HG03520 (cell line): ENCODE measurements around the gene FHIT.

ENCODE experiments used
- ATAC-seq: cut with Tn5 transposase; IDR thresholded peaks from one replicate; pipeline ENCODE4 v1.9.1; 2021; ENCODE audit warnings: mild to moderate bottlenecking, moderate library complexity; ENCODE audit not compliant: unreplicated experiment

The FHIT gene

GRCh38 chr3:60435941-60436650 lies 815.2 kb downstream of the FHIT start:
- no peak for ATAC-seq

DNA sequence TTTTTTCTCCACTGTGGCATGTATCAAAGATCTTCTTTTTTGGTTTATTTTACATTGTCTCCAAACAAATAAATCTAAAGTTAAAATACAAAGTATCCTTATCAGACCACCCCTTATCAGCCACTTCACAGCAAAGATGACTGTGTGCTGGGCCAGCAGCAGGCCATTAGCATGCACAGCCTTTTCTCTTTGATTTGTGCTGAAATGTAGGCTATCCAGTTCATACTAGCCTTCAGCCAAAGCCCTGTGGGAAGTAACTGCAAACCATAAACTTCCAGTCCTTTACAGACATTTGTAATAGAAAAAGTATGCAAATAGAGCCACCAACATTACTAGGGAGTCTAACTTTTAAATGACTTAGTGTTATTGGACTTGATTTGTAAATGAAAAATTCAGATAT lies 816.3 kb downstream of the FHIT start:
- ATAC-seq, result no peak

DNA sequence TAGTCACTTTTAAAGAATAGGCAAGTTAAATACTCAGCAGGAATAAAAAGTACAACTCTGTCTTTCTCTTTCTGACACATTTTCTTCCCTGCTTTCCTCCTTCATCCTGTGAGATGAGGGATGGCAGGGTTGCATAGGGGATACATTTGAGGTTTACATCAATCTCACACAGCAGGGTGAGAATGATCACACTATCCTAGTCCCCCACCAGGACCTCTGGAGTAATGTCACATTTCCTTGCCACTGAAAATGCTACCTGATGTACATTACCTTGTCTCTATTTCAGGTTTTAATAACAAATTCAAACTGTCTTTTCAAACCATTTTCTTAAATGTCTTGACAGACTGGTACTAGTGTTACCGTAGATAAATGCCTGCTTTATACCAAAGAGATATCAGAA lies 816.9 kb downstream of the FHIT start:
- ATAC-seq, result no peak

DNA sequence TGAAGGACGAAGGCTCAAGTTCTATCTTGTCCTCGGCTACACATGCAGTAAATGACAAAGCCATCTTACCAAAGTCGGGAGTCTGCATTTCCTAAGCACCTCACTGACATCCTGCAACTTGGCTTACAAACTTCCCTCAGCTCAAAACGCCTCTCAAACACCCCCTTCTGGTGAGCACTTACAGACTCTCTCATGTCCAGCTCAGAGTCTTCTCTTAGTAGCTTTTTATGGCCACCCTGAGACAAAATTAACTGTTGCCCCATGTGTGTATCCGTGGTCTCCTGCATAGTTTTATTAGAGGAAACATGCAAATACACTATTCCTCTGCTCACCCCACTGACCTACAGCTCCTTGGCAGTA lies 819.7 kb downstream of the FHIT start:
- ATAC-seq, result no peak

DNA sequence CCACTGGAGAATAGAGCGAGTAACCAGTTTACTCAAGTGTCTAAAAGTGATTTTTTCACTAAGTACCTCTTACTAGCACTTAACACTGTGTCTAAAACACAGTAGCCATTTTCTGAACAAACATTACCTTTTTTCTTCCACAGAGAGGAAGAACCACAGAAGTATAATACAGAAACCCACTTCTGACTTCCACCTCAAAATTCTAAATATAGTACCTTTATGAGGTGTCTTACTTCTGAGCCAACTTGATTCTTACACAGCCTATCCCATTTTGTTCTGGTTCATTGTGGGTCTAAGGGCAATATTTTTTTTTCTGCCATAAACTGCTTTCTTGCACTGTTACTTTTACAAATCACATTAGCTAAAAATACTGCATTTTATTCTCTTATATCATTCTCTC lies 821.0 kb downstream of the FHIT start:
- no peak for ATAC-seq

DNA sequence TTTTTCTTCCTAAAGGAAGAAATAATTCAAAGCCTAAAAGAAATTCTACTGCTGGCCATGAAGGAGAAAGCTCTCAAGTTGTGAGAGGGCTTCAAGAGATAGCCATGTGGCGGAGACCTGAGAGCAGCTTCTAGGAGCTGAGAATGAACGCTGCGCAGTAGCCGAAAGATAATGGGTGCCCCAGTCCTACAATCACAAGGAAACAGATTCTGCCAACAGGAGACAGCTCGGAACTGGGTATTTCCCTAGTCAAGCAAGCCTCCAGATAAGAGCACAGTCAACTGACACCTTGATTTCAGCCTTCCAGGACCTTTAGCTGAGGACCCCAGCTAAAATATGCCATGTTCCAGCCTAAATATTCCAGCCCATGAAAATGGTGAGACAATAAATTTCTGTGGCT lies 824.1 kb downstream of the FHIT start:
- ATAC-seq, result no peak

- ATAC-seq, result no peak
Measured at GRCh38 chr3:60424942-60425341, 826.3 kb downstream of the FHIT start.

- ATAC-seq, result no peak
Measured at GRCh38 chr3:60424034-60424433, 827.2 kb downstream of the FHIT start.

GRCh38 chr3:60423556-60423955 lies 827.7 kb downstream of the FHIT start:
- no peak for ATAC-seq

DNA sequence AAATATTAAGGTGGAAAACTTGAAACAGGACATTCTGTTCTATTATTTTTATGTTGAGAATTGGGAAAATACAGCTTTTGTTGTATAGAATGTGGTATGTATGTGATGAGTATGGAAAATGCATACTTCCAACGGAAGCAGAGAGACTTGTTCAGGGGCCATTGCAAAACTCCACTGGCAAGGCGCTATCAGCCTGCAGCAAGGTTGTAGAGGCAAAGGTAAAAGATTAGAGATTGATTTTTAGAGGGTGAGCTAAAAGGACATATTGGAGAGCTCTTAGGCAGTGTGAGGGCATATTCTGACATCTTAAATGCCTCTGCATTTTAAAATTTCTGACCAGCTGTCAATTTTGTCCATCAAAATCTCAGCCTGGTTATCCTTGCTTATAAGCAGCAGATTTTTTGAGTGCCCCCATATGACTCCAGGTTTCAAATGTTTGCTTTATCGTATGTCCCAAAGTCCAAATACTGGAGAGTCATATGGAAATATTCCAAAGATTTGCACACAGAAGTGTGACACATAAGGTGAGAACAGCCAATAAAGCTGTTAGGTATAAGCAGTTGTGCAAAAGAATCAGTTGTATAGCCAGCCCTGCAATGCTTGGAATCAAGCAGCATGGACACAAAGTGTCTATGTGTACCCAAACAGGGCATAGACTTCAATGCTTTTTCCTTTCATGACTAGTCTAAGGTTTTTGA lies 829.4 kb downstream of the FHIT start:
- ATAC-seq, result no peak

GRCh38 chr3:60417576-60417975 lies 833.7 kb downstream of the FHIT start:
- no peak for ATAC-seq

GRCh38 chr3:60414011-60414410 lies 837.2 kb downstream of the FHIT start:
- ATAC-seq, result no peak

DNA sequence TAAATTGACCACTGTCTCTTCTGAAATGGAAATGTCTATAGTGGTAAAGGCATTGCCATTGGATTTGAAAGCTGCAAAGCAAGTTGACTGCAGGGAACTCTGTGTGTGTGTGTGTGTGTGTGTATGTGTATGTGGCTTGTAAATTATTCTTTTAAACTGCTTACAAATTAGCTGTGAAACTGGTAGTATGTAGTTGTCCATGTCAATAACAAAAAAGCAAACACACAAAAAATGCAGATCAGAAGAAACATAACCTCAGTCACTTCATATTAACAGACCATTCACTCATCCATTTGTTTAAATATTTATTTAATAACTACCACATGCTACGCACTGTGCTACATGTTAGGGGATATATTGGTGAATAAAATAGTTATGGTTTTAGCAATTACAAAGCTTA lies 837.7 kb downstream of the FHIT start:
- no peak for ATAC-seq

DNA sequence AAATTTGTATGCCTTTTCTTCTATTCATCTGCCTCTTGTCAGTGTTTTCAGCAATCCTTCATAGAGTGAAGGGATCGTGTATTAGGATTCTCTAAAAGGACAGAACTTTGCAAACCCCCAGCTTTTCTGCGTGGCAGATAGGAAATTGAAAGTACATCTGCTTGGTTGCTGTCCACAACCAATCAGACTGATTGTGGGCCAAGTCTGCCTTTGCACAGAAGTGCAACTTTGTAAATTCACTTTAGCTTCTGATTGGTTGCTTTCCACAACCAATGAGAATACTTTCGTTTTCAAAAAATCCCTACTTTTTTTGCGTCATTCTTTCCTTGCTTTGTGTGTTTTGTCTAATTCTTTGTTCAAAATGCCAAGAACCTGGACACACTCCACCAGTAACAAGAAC lies 847.4 kb downstream of the FHIT start:
- ATAC-seq, result no peak

DNA sequence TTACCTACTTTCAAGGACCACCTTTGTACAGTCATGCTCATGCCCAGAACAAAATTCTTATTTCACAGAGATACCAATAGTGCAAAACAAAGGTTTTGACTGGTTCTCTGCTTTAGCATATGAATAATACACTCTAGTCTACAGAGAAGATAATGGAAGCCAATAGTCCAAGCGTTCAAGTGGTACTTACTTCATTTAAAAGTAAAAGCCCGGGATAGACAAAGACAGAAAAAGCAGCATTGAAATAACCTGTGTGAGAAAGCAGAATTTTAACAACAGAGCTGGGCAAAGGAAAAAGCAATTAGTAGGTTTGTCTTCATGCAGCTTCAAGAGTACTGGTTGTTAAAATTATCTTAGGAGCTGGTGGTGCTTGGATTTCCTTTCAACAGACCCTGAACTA lies 848.3 kb downstream of the FHIT start:
- ATAC-seq, result no peak

DNA sequence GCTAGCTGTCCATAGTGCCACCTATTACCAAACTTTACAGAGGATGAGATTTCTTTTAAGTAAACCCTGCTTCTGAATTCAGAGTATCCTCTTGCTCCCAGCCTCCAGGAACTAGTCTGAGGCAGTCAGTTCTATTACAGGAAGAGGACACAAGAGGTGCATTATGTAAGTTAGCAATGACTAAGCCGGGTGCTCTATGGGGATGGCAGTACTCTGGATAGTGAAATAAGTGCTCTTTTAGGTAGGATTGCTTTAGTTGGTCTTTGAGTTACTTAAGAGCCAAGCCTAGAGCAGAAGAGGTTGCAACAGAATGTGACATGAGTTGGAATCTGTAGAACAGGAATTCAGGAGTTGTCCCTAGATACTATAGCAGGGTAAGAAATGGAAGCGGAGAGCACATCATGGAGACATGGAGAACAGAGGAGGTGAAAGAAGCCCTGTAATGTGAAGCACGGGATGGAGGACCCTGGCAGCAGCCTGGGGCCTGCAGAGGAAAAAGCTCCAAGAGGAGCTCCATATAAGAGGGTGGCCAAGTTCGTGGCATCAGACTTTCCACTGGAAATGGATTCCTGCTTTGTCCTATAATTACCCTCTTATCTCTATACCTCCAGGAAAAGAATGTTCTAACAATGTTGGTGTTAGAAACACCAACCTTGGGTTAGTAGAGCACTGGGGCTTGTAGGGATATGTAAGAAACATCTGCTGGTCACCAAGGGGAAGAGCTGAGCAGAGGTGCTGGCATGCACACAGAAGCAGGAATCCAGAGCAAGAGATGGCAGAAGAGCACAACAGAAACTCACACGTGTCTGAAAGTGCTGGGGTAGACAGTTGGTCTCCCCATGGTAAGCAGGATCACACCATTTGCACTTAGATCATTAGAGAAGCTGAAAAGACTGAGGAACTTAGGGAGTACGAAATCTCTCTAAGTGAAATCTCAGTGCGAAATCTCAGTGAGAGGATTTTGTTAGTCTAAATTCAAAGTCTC lies 851.1 kb downstream of the FHIT start:
- ATAC-seq, result no peak

DNA sequence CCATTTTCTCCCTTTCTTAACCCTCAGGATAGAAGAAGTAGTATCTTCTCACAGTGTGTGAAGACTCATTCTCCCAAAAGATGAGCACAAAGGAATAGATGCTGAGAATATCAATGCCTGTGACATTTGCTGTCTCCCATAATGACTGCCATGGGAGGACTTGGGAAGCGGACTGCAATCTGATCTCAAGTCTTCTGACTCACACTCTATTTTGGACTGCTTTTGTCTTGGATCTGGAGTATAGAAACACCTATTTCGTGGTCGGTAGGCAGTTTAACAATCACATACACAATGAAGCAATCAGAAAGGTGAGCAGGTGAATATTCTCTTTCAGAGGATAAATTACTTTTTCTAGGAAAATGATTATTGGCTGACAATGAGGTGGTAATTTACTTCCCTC lies 852.0 kb downstream of the FHIT start:
- no peak for ATAC-seq

GRCh38 chr3:60395173-60395762 lies 856.0 kb downstream of the FHIT start:
- ATAC-seq, result no peak

DNA sequence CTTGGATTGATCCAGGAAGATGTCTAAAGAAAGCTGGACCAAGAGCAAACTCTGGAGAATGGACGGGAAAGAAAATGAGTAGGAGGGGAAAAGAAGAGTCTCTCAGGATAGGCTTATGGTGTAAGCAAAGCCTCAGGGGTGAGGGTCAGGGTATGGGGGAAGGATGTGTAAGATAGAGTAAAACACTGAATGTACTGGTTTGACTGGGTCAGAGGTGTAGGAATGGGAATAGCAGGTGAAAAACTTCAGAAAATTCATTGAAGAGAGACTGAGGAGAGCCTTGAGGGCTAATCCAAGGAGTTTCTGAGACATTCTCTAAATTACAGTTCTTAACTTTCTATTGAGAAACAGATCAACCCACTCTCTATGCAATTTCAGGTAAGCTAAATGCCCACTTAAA lies 857.3 kb downstream of the FHIT start:
- no peak for ATAC-seq

GRCh38 chr3:60392501-60392900 lies 858.8 kb downstream of the FHIT start:
- no peak for ATAC-seq

DNA sequence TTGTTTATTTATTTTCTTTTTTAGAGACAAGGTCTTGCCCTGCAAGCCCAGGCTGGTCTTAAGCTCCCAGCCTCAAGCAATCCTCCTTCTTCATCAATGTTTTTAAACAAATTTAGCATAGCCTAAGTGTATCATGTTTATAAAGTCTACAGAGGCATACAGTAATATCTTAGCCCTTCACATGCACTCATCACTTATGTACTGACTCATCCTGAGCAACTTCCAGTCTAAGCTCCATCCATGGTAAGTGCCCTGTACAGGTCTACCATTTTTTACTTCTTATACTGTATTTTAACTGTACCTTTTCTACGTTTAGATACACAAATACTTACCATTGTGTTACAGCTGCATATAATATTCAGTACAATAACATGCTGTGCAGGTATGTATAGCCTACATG lies 860.0 kb downstream of the FHIT start:
- no peak for ATAC-seq
